AG04450 (cell line): ENCODE measurements around the gene MARK4. TPM values are rescaled to one million over a fixed set of nuclear protein-coding genes. Genes with fewer than 3 reads are reported as not detected.
"Not testable (repeated sequence)": the region's sequence is repeated elsewhere in the genome, so short reads cannot be mapped to it uniquely, and the experiment has no call there.

Source experiments
- CTCF ChIA-PET: fragments of 300-600, 350-600 bp; formaldehyde crosslinking; extraction: SDS; loops from one replicate; lab custom pipeline; 2022; ENCODE audit warnings: antibody characterized with exemption, inconsistent platforms; lab: Charles Lee
- POLR2A ChIA-PET: fragments of 350-600 bp; formaldehyde crosslinking; extraction: SDS; loops from one replicate; lab custom pipeline; 2021; ENCODE audit warnings: antibody characterized with exemption, inconsistent platforms; lab: Yijun Ruan, JAX
- DNase-seq: peaks from one replicate; pipeline ENCODE4 v3.0.0-alpha.2; 2011; ENCODE audit warnings: low read depth, low spot score
- H3K27ac ChIP-seq: one replicate; pipeline ENCODE4 v1.5.1; 2012; ENCODE audit warnings: low read depth, low read length, control low read depth
- H3K27me3 ChIP-seq: one replicate; pipeline ENCODE4 v1.6.0; 2012; ENCODE audit warnings: low read length; ENCODE audit not compliant: control insufficient read depth, insufficient read depth
- H3K4me3 ChIP-seq: 2 replicates; pipeline ENCODE4 v1.5.1; 2011; ENCODE audit warnings: mild to moderate bottlenecking, low read depth, low read length, control low read depth
- H3K9me3 ChIP-seq: 2 replicates; pipeline ENCODE4 v1.5.1; 2012; ENCODE audit warnings: low read length; ENCODE audit not compliant: control insufficient read depth, insufficient read depth
- polyA plus RNA-seq: library from polyadenylated mRNA; depleted of rRNA; stranded (reverse); fragments of >200 nt; gene quantifications from 2 replicates; pipeline ENCODE4 v1.2.3, GENCODE V29; 2011
- TF ChIP-seq, protein P1 (sequence below): IDR thresholded peaks from 2 replicates; pipeline ENCODE4 v1.5.1; 2011; ENCODE audit warnings: low read depth, low read length, control low read depth, inconsistent platforms

Gene MARK4
- polyA plus RNA-seq, 1 experiment: 12.6 TPM

DNA sequence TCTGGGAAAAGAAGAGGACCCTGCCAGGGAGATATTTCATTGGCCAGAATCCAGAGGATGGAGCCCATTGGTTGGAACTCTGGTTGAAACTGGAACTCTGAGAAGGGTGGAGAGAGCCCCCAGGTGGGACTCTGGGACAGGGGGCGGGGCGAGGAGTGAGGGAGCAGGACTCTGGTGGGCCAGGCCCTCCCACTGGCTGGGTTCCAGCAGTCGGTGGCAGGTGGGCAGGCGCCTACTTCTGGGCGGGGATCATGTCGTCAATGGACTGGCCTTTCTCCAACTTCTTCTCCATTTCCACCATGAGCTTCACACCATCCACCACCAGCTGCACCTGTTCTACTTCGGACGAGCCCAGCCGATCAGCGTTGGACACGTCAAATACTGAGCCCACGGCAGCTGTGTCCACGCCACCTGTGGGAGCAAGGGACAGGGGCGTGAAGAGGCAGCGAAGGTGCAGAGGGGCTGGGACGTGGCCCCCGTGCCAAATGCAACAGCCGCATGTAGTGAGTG is 55.5 kb downstream of the MARK4 start:
- DNase-seq: no peak
- TF ChIP-seq, protein P1, sequence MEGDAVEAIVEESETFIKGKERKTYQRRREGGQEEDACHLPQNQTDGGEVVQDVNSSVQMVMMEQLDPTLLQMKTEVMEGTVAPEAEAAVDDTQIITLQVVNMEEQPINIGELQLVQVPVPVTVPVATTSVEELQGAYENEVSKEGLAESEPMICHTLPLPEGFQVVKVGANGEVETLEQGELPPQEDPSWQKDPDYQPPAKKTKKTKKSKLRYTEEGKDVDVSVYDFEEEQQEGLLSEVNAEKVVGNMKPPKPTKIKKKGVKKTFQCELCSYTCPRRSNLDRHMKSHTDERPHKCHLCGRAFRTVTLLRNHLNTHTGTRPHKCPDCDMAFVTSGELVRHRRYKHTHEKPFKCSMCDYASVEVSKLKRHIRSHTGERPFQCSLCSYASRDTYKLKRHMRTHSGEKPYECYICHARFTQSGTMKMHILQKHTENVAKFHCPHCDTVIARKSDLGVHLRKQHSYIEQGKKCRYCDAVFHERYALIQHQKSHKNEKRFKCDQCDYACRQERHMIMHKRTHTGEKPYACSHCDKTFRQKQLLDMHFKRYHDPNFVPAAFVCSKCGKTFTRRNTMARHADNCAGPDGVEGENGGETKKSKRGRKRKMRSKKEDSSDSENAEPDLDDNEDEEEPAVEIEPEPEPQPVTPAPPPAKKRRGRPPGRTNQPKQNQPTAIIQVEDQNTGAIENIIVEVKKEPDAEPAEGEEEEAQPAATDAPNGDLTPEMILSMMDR: no peak
- ChIA-PET CTCF (no interaction called here), POLR2A (interaction anchor here (0.6 kb wide), 1 partner anchor 23 kb away, joined by 6 read pairs; no protein-coding TSS in a partner anchor)
- Histone ChIP-seq H3K27ac (no peak overlapping the region), H3K27me3 (peaks cover 2% of the 10 kb centered on the region), H3K4me3 (no peak overlapping the region), H3K9me3 (peaks cover 13% of the 10 kb centered on the region)

DNA sequence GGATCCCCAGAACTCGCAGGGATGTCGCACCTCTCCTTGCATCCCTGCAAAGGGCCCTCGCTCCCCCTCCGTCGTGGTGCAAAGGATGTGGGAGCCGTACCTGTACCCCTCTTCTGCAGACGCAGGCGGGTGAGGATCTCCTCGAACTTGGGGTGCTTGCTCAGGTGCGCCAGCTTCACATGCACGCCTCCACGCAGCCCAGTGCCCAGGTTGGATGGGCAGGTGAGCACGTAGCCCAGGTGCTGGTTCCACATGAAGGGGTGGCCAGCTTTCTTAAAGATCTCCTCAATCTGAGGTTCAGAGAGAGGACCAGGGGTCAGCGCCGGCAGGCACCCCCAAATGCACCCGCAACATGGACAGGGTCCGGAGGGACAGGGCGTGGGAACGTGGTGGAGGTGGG is 56.3 kb downstream of the MARK4 start:
- TF ChIP-seq, protein P1: no peak
- Histone ChIP-seq H3K4me3 (no peak overlapping the region), H3K27me3 (peaks cover 2% of the 10 kb centered on the region), H3K27ac (no peak overlapping the region), H3K9me3 (peaks cover 13% of the 10 kb centered on the region)
- CTCF ChIA-PET: no interaction called here
- no peak for DNase-seq
- POLR2A ChIA-PET: interaction anchor here (0.6 kb wide), 1 partner anchor 32 kb away, joined by 8 read pairs; no protein-coding TSS in a partner anchor

DNA sequence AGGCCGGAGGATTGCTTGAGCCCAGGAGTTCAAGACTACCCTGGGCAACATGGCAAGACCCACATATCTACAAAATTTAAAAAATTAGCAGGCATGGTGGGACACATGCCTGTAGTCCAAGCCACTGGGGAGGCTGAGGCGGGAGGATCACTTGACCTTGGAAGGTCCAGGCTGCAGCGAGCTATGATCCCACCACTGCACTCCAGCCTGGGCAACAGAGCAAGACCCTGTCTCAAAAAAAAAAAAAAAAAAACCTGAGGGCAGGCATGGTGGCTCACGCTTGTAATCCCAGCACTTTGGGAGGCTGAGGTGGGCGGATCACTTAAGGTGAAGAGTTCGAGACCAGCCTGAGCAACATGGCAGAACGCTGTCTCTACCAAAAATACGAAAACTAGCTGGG is 58.3 kb downstream of the MARK4 start:
- H3K27me3 ChIP-seq, H3K27ac ChIP-seq, CTCF ChIA-PET, H3K4me3 ChIP-seq, DNase-seq, POLR2A ChIA-PET: not testable (repeated sequence)
- peaks cover 13% of the 10 kb centered on the region; the same call in 1 of the 2 replicates for H3K9me3 ChIP-seq

DNA sequence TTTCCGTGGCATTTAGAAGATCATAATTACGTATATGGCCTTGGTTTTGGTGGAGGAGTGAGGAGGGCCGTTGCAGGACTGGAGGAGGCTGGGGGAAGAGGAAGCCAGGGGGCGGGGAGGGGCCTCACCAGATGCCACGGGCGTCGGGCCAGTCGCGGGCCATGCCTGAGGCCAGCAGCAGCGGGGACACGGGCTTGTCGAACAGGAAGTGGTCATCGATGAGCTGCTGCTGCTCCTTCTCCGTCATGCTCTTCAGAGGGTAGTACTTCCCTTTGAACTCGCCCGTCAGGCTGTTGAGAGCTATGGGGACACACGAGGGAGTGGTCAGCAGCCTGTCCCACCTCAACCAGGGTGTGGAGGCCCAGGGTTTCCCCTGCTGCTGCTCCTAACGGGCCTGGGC is 60.5 kb downstream of the MARK4 start:
- ChIA-PET POLR2A (no interaction called here), CTCF (no interaction called here)
- TF ChIP-seq, protein P1: no peak
- Histone ChIP-seq H3K27me3 (peaks cover 16% of the 10 kb centered on the region), H3K27ac (no peak overlapping the region), H3K9me3 (peaks cover 10% of the 10 kb centered on the region; the same call in 1 of the 2 replicates), H3K4me3 (no peak overlapping the region)
- no peak for DNase-seq

DNA sequence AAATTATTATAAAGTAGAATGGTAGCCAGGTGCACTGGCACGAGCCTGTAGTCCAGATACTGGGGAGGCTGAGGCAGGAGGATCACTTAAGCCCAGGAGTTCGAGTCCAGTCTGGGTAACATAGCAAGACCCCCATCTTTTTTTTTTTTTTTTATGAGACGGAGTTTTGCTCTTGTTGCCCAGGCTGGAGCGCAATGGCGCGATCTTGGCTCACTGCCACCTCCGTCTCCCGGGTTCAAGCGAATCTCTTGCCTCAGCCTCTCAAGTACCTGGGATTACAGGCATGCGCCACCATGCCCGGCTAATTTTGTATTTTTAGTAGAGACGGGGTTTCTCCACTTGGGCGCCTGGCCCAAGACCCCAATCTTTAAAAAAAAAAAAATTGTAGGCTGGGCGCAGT is 61.2 kb downstream of the MARK4 start:
- H3K4me3 ChIP-seq, POLR2A ChIA-PET, H3K9me3 ChIP-seq, H3K27ac ChIP-seq, CTCF ChIA-PET, DNase-seq: not testable (repeated sequence)
- H3K27me3 ChIP-seq: peaks cover 18% of the 10 kb centered on the region

DNA sequence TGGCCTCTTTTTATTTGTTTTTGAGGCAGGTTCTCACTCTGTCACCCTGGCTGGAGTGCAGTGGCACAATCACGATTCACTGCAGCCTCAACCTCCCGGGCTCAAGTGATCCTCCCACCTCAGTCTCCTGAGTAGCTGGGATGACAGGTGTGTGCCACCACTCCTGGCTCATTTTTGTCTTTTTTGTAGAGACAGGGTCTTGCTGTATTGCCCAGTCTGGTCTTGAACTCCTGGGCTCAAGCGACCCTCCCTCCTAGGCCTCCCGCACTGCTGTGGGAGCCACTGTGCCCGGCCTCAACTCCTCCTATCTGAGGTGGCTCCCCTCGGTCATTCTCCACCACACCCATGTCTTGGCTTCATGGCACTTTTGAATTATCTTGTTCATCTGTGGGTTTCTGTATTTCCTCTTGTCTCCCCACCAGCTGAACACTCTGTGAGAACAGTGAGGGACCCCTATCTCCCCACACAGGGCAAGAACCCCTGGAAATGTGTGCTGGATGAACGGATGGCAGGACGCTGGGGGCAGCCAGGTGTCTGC is 63.7 kb downstream of the MARK4 start:
- Histone ChIP-seq H3K4me3 (no peak overlapping the region), H3K9me3 (no peaks in the 10 kb centered on the region; the same call in 1 of the 2 replicates)
- CTCF ChIA-PET: no interaction called here

More for the DNA sequence above, 63.7 kb downstream of the MARK4 start:
- H3K27me3 ChIP-seq: peaks cover 18% of the 10 kb centered on the region
- no peak for DNase-seq
- TF ChIP-seq, protein P1: no peak
- POLR2A ChIA-PET: interaction anchor here (0.6 kb wide), 1 partner anchor 190 kb away, joined by 3 read pairs; no protein-coding TSS in a partner anchor
- H3K27ac ChIP-seq: no peak overlapping the region
